Stimulated activated CD4-positive, alpha-beta T cell treated with anti-CD3 and anti-CD28 coated beads, Interleukin-2, amount 100 ng/mL, for 48 hours (primary cell): ENCODE measurements around the gene MRPL1.

ENCODE experiments used
- DNase-seq, 2 donors: peaks; one replicate each; pipeline ENCODE4 v3.0.0-alpha.2; 2020

The MRPL1 gene

DNA sequence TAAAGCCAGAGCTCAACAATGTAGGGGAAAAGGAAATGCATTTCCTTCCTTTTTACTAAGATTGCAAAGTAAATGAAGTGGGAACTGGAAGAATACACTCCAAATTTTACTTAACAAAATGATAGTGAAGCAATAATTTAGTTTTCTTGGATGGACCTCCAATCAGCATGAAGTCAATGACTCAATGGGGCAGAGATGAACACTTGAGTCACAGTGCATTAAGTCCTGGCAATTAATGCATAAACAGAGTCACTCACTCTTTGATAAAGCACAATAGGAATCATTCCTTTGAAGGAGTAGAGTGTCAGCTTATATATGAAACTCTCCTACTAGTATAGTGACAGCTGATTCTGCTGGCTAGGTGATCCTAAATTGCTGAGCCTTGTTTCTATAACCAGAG is 127.8 kb downstream of the MRPL1 start:
- DNase-seq: no peak

DNA sequence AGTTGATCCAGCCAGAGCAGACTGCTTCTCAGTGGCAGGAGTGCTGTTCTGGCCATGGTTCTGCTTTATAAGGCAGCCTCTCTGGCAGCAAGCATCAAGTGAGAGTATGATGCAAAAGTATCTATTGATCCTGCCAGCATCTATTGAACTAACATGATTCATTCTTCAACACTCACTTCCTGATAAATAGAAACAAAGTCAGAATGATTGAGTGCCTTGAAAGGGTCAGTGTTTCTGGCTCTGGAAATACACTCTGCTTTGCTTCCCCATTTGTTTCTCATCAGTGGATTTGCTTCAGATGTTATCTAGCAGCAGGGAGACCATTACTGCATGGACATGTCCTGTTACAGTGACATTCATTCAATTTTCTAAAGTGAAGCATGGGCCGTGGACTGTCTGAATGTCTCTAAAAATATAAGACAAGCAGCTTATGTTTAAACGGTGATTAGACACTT is 128.3 kb downstream of the MRPL1 start:
- no peak for DNase-seq

DNA sequence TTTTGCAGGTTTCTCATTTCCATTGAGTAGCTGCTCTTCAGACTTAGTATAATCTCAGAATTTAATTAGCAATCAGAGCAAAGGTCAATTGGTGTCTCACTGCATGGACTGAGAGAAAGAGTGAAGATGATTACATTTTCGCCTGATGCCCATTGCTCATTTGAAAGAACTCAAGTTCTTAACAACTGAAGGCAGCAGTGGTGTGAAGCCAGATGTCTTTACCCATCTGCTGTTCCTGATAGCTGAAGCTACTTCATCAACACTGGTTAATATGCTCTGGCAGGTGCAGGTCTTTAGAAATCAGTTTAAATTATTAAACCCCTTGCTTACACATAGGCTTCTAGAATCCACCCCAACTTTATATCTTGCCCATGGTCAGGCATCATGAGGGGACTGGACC is 130.0 kb downstream of the MRPL1 start:
- DNase-seq: no peak

DNA sequence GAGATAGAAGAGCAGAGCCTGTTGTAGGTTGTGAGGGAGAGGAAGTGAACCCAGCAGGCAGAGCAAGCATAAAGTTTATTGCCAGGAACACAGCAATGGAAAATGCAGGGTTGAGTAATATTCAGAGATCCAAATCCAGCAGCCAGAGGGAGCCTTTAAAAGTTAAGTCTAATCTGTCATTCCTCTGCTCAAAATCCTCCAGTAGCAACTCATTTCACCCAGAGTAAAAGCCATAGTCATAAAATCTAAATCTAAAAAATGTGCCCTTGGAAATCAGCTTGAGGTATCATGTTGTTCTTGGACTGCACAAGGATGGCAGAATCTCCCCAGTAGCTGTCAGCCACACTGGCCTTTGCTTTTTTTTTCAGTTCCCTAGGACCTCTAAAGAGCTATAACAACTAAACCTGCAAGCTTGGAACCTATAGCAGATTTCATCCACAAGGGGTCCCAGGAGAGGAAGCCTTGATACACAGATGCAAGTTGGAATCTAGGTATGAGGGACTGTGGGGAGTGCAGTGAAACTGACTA is 131.6 kb downstream of the MRPL1 start:
- DNase-seq: no peak

DNA sequence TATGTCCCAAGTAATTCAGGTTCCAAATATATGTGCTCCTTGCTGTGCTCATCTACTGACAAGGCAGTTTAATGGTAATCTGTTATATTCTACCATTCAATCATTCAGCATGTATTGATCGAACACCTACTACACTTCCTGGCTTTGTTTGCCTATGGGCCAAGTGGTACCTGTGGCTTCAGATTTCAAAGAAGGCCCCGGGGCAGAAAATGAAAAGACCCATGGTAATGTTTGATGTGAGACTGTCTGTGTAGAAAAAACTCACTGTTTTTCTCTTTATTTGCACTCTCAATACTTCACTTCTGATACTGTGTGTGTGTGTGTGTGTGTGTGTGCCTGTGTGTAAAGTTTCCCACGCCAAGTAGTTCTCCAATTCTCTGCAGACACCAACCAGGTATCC is 133.4 kb downstream of the MRPL1 start:
- DNase-seq: no peak

DNA sequence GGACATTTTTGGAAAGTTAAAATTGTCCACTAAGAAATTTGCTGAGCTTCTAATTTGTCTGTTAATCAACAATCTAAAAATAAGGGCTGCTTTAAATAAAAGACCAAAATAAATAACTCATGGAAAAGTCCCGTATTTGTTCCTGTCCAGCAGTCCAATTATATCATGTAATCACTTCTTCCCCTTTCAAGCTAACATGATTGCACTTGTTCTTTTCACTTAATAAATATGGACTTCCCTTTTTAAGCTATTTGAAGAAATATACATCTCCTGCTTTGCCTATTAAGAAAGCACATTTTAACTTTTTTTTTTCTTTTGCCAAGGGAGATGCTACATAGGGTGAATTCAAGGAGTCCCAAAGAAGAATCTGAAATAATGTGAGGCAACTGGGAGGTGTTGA is 138.9 kb downstream of the MRPL1 start:
- DNase-seq: no peak

DNA sequence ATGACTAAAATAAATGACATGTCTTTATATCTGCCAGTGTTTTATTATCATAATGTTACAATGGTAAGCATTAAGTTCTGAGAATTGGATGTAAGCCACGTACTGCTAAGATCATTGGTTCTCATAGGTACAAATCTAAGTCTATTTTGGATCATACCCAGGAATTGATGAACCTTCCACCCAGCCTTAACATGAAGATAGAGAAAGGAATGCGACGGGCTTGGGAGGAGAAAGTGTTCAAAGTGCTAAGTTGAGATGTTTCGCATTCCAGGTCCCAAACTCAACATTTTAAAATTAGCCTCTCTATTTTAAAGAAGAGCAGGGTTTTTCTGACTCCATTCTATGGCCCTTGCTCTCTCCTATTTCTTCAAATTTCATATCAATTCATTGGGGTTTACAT is 139.6 kb downstream of the MRPL1 start:
- DNase-seq: no peak
